Body of pancreas (tissue), 4 donors: ENCODE results near the gene SLAMF6. TPM values are rescaled to one million over a fixed set of nuclear protein-coding genes. Genes with fewer than 3 reads are reported as not detected.

Experiments
- ATAC-seq: fragments of 150-250 bp; one replicate; pipeline ENCODE4 v1.9.1; 2016
- DNase-seq, 4 donors: peaks; one replicate each; pipeline ENCODE4 v3.0.0-alpha.2; 2019
- H3K27ac ChIP-seq, 4 donors: fragments of 200-600 bp; sonication (generic); 1 replicate in 3 of 4; 2 replicates in 1 of 4; pipeline versions ENCODE4 v1.5.1 to v1.6.1; 2016 to 2019; ENCODE audit warnings: mild to moderate bottlenecking in 1 of 4, mixed read lengths in 1 of 4, moderate library complexity in 1 of 4
- H3K27me3 ChIP-seq, 2 donors: fragments of 200-600 bp; sonication (generic); one replicate each; pipeline ENCODE4 v1.6.0; 2016; ENCODE audit warnings: mild to moderate bottlenecking in 1 of 2
- H3K36me3 ChIP-seq, 2 donors: fragments of 200-600 bp; sonication (generic); replicated peaks in 1 of 2; 2 replicates each; pipeline ENCODE4 v1.5.1; 2016; ENCODE audit warnings: low read depth in 2 of 2; ENCODE audit not compliant: insufficient read depth in 1 of 2
- H3K4me1 ChIP-seq: fragments of 200-600 bp; sonication (generic); one replicate; pipeline ENCODE4 v1.6.0; 2016
- H3K4me3 ChIP-seq, 2 donors: fragments of 200-600 bp; sonication (generic); 1 replicate in 1 of 2; 2 replicates in 1 of 2; pipeline ENCODE4 v1.5.1; 2016 to 2019
- H3K9me3 ChIP-seq, 3 donors: fragments of 200-600 bp; sonication (generic); 1 replicate in 2 of 3; 2 replicates in 1 of 3; pipeline ENCODE4 v1.5.1; 2016
- CTCF ChIP-seq, 7 experiments: fragments of 450-650 bp in 4 of 7; fragments of 200-600 bp in 3 of 7; sonication (generic) in 3 of 7; IDR thresholded peaks; one replicate each; pipeline ENCODE4 v1.5.1; 2016 to 2019; ENCODE audit warnings: antibody characterized with exemption in 7 of 7
- POLR2A ChIP-seq, 3 donors: fragments of 450-650 bp; IDR thresholded peaks; one replicate each; pipeline ENCODE4 v1.6.1; 2016; ENCODE audit warnings: antibody characterized with exemption in 3 of 3, mild to moderate bottlenecking in 2 of 3
- WGBS, 2 donors: methylation state at CpG; one replicate each; pipeline ENCODE4 v1.1.5; 2017; 5-methylcytosine and 5-hydroxymethylcytosine counted together
- intact Hi-C: fragments of 100-400 bp; cut with DNase I; formaldehyde crosslinking; loops from one replicate; pipeline ENCODE4 v1.15.1; 2023
- total RNA-seq, 2 donors: library from RNA; depleted of rRNA; stranded (reverse); fragments of >200 nt; gene quantifications; one replicate each; pipeline ENCODE4 v1.1.0, GENCODE V29; 2016

The SLAMF6 gene
- total RNA-seq, 2 donors from 2014 or later = 0.52 to 0.99 TPM

GRCh38 chr1:160548960-160549664 lies 26.1 kb upstream of the SLAMF6 start:
- DNase-seq (peak in 2 of 4 donors; percentile 25 to 27), ATAC-seq (no peak)
- Histone ChIP-seq H3K27ac (no peak overlapping the region), H3K9me3 (no peaks in the 10 kb centered on the region), H3K4me1 (peaks cover 26% of the 10 kb centered on the region), H3K36me3 (peaks cover 0 to 3% of the 10 kb centered on the region in 2 donors), H3K4me3 (no peak overlapping the region), H3K27me3 (no peaks in the 10 kb centered on the region)
- 57 to 69% methylated on average over 5 of the region's 5 CpGs for WGBS, 2 donors
- intact Hi-C loops = no loop called here
- TF ChIP-seq CTCF (IDR thresholded peaks at IDR 0.05) (no peak), POLR2A (IDR thresholded peaks at IDR 0.05) (no peak)

DNA sequence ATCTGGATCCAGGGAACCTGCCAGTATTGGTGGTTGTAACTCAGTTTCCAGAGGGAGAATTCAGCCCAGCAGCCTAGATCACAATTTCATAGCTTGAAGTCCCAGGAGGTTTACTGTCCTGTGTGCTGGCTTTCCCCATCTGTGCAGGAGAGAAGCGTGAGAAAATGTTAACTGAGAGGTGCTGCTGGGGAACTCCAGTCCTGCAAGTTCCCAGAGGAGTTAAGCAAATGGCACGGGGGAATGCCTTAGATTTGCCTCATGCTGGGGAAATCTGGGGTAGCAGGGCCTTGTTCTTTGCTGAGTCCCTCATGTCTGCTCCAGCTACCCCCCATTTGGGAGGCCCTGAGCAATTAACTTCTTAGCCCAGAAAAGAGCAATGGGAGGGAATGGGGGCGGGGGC lies 25.1 kb upstream of the SLAMF6 start:
- no peak overlapping the region for H3K4me3 ChIP-seq
- intact Hi-C loops = no loop called here
- TF ChIP-seq POLR2A (IDR thresholded peaks at IDR 0.05) (no peak), CTCF (IDR thresholded peaks at IDR 0.05) (no peak)
- peaks cover 35% of the 10 kb centered on the region for H3K4me1 ChIP-seq
- WGBS, 2 donors = 53 to 62% methylated on average over 3 of the region's 3 CpGs
- peaks cover 0 to 3% of the 10 kb centered on the region in 2 donors for H3K36me3 ChIP-seq
- DNase-seq (no peak), ATAC-seq (no peak)
- H3K9me3 ChIP-seq = no peaks in the 10 kb centered on the region
- H3K27ac ChIP-seq = no peak overlapping the region
- no peaks in the 10 kb centered on the region for H3K27me3 ChIP-seq

DNA sequence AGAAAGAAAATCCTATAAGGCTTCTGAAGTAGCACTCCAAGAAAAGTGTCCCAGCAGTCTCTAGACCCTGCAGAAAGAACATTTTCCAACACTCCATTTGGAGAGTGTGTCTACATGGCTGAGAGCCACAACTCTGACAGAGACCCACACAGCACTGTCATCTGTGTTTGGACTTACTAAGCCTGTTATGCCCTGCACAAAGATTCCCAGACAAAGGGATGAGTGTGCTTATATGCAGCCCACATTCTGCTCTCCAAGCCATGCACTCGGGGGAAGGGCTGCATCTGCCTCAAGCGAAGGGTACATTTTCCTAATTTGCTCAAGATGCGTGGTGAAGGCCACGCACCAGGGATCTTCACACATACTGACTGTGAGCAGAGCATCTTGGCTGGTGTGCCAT lies 24.4 kb upstream of the SLAMF6 start:
- no peak for DNase-seq
- intact Hi-C loops = no loop called here

DNA sequence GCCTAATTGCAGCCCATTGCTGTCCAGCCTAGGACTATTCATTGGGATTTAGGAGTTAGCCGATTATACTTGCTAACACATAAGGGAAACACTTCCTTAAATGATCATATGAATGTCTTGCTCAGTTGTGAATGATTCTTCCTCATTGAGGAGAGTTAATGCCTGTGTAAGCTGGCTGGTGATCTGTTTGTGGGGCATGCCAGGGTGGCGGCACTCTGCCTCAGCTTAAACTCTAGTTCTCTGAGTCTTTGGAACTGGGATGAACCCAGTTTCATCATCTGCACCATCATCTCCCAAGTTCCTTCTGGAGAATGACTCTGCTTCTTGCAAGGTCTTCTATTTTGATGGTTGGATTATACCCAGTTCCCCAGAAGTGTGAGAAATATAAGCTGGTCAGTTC lies 23.9 kb upstream of the SLAMF6 start:
- ATAC-seq (no peak), DNase-seq (peak in 1 of 4 donors; percentile 52)
- Histone ChIP-seq H3K27me3 (no peaks in the 10 kb centered on the region), H3K4me1 (peaks cover 47% of the 10 kb centered on the region), H3K36me3 (no peaks in the 10 kb centered on the region), H3K9me3 (no peaks in the 10 kb centered on the region), H3K27ac (no peak overlapping the region), H3K4me3 (no peak overlapping the region)
- TF ChIP-seq CTCF (IDR thresholded peaks at IDR 0.05) (no peak), POLR2A (IDR thresholded peaks at IDR 0.05) (no peak)
- WGBS, 2 donors = 73 to 80% methylated on average over 2 of the region's 2 CpGs
- intact Hi-C loops = no loop called here

More for the DNA sequence above, 24.4 kb upstream of the SLAMF6 start:
- Histone ChIP-seq H3K27ac (peak overlapping the region in 1 of 4 donors; percentile 1), H3K4me1 (peaks cover 42% of the 10 kb centered on the region), H3K4me3 (no peak overlapping the region), H3K9me3 (no peaks in the 10 kb centered on the region), H3K27me3 (no peaks in the 10 kb centered on the region), H3K36me3 (no peaks in the 10 kb centered on the region)
- 88 to 93% methylated on average over 4 of the region's 4 CpGs for WGBS, 2 donors
- TF ChIP-seq POLR2A (IDR thresholded peaks at IDR 0.05) (no peak), CTCF (IDR thresholded peaks at IDR 0.05) (no peak)
- ATAC-seq = no peak

- Histone ChIP-seq H3K27ac (peak overlapping the region in 1 of 4 donors; percentile 24), H3K9me3 (no peaks in the 10 kb centered on the region), H3K4me3 (no peak overlapping the region), H3K36me3 (no peaks in the 10 kb centered on the region), H3K27me3 (no peaks in the 10 kb centered on the region), H3K4me1 (peaks cover 70% of the 10 kb centered on the region)
- no peak for TF ChIP-seq POLR2A (IDR thresholded peaks at IDR 0.05)
- TF ChIP-seq CTCF (IDR thresholded peaks at IDR 0.05) = peak in 5 of 7 experiments; percentile 36 to 43 (median 39)
- 82 to 90% methylated on average over 1 of the region's 1 CpG for WGBS, 2 donors
- intact Hi-C loops = no loop called here
- DNase-seq = no peak
- ATAC-seq = no peak
Measured at GRCh38 chr1:160544647-160545046, 21.6 kb upstream of the SLAMF6 start.
